ENCODE results near the gene NUP188. TPM values are rescaled to one million over a fixed set of nuclear protein-coding genes. Genes with fewer than 3 reads are reported as not detected.

NUP188 gene
- total and polyA plus RNA-seq, 2 of the 13 experiments (the other 11 are each of a cell fraction or from before 2014, with no cell fraction given): 28.0 to 38.5 TPM

DNA sequence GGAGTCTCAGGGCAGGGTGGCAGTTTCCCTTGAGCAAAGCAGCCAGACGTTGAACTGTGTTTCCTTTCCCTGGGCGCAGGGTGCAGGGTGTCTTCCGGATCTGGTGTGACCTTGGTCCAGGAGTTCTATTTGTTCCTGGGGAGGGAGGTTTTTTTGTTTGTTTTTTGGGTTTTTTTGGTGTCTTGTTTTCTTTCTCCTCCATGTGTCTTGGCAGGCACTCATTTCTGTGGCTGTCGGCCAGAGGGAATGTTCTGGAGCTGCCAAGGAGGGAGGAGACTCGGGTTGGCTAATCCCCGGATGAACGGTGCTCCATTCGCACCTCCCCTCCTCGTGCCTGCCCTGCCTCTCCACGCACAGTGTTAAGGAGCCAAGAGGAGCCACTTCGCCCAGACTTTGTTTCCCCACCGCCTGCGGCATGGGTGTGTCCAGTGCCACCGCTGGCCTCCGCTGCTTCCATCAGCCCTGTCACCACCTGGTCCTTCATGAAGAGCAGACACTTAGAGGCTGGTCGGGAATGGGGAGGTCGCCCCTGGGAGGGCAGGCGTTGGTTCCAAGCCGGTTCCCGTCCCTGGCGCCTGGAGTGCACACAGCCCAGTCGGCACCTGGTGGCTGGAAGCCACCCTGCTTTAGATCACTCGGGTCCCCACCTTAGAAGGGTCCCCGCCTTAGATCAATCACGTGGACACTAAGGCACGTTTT lies 30.2 kb upstream of the NUP188 start (continued):
- TF ChIP-seq ZBED4 (CRISPR knock-in tag; IDR thresholded peaks at IDR 0.05; ENCODE audit: borderline replicate concordance) (0 out of 2 replicates have a peak, but pooled peaks have one; percentile 19), ZNF761 (CRISPR knock-in tag; conservative IDR thresholded peaks at IDR 0.05) (no peak), NRL (CRISPR knock-in tag; IDR thresholded peaks at IDR 0.05; ENCODE audit: borderline replicate concordance) (peak; percentile 65; the same call in 1 of the 2 replicates), KAT7 (CRISPR knock-in tag; IDR thresholded peaks at IDR 0.05; ENCODE audit: borderline replicate concordance) (peak; percentile 44; the same call in 1 of the 2 replicates), ZBTB38 (CRISPR knock-in tag; IDR thresholded peaks at IDR 0.05) (peak; percentile 94), ZNF550 (CRISPR knock-in tag; IDR thresholded peaks at IDR 0.05; ENCODE audit: borderline replicate concordance) (no peak), KDM6A (CRISPR knock-in tag; IDR thresholded peaks at IDR 0.05; ENCODE audit: low read depth) (no peak), ZFP62 (CRISPR knock-in tag; IDR thresholded peaks at IDR 0.05) (no peak), NCOA2 (CRISPR knock-in tag; IDR thresholded peaks at IDR 0.05) (peak; percentile 54), HNRNPL (IDR thresholded peaks at IDR 0.05; ENCODE audit: low read depth, low read length) (no peak), ZNF678 (CRISPR knock-in tag; IDR thresholded peaks at IDR 0.05) (no peak), CHD4 (IDR thresholded peaks at IDR 0.05; ENCODE audit: borderline replicate concordance, low read length) (no peak), SRY (CRISPR knock-in tag; IDR thresholded peaks at IDR 0.05) (0 out of 2 replicates have a peak, but pooled peaks have one; percentile 35), ATF7-NPFF (CRISPR knock-in tag; IDR thresholded peaks at IDR 0.05; ENCODE audit: low read depth) (peak; percentile 78; the same call in 1 of the 2 replicates), NR2F2 (IDR thresholded peaks at IDR 0.05; ENCODE audit: borderline replicate concordance, low read depth) (no peak)
- TF ChIP-seq, protein P1, sequence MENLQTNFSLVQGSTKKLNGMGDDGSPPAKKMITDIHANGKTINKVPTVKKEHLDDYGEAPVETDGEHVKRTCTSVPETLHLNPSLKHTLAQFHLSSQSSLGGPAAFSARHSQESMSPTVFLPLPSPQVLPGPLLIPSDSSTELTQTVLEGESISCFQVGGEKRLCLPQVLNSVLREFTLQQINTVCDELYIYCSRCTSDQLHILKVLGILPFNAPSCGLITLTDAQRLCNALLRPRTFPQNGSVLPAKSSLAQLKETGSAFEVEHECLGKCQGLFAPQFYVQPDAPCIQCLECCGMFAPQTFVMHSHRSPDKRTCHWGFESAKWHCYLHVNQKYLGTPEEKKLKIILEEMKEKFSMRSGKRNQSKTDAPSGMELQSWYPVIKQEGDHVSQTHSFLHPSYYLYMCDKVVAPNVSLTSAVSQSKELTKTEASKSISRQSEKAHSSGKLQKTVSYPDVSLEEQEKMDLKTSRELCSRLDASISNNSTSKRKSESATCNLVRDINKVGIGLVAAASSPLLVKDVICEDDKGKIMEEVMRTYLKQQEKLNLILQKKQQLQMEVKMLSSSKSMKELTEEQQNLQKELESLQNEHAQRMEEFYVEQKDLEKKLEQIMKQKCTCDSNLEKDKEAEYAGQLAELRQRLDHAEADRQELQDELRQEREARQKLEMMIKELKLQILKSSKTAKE (CRISPR knock-in tag; IDR thresholded peaks at IDR 0.05; ENCODE audit: borderline replicate concordance): peak; percentile 64; the same call in 1 of the 2 replicates
- TF ChIP-seq, protein P2, sequence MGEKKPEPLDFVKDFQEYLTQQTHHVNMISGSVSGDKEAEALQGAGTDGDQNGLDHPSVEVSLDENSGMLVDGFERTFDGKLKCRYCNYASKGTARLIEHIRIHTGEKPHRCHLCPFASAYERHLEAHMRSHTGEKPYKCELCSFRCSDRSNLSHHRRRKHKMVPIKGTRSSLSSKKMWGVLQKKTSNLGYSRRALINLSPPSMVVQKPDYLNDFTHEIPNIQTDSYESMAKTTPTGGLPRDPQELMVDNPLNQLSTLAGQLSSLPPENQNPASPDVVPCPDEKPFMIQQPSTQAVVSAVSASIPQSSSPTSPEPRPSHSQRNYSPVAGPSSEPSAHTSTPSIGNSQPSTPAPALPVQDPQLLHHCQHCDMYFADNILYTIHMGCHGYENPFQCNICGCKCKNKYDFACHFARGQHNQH (CRISPR knock-in tag; IDR thresholded peaks at IDR 0.05): peak; percentile 87
- TF ChIP-seq, protein P3, sequence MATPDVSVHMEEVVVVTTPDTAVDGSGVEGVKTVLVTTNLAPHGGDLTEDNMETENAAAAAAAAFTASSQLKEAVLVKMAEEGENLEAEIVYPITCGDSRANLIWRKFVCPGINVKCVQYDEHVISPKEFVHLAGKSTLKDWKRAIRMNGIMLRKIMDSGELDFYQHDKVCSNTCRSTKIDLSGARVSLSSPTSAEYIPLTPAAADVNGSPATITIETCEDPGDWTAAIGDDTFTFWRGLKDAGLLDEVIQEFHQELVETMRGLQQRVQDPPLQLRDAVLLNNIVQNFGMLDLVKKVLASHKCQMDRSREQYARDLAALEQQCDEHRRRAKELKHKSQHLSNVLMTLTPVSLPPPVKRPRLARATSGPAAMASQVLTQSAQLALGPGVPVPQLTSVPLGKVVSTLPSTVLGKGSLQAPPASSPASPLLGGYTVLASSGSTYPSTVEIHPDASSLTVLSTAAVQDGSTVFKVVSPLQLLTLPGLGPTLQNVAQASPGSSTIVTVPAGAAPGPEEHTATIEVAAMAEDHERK (CRISPR knock-in tag; IDR thresholded peaks at IDR 0.05; ENCODE audit: low read depth): no peak
- TF ChIP-seq, protein P4, sequence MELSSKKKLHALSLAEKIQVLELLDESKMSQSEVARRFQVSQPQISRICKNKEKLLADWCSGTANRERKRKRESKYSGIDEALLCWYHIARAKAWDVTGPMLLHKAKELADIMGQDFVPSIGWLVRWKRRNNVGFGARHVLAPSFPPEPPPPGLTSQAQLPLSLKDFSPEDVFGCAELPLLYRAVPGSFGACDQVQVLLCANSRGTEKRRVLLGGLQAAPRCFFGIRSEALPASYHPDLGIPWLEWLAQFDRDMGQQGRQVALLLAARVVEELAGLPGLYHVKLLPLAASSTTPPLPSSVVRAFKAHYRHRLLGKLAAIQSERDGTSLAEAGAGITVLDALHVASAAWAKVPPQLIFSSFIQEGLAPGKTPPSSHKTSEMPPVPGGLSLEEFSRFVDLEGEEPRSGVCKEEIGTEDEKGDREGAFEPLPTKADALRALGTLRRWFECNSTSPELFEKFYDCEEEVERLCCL (CRISPR knock-in tag; IDR thresholded peaks at IDR 0.05; ENCODE audit: borderline replicate concordance): peak; percentile 60; the same call in 1 of the 2 replicates

All from HepG2 (cell line).